Measurements from ENCODE around the gene DNAJC7. TPM values are rescaled to one million over a fixed set of nuclear protein-coding genes. Genes with fewer than 3 reads are reported as not detected.

Gene DNAJC7
- total and polyA plus RNA-seq, 9 of the 15 experiments (the other 6 are each of a cell fraction or from before 2014, with no cell fraction given) = 85.8 to 262 (median 157) TPM

- no TSS peak for BruUV-seq (replicated peaks)
- Histone ChIP-seq H3K4me1 (replicated peaks in 1 of 2; ENCODE audit: control insufficient read depth in 2 of 2, insufficient read depth in 2 of 2, low read length in 2 of 2) (peaks cover 0 to 11% of the 10 kb centered on the region in 2 experiments; a peak in 3 of 5 replicates), H3K79me2 (ENCODE audit: control insufficient read depth, insufficient read depth, low read length) (no peaks in the 10 kb centered on the region), H4K20me1 (replicated peaks; ENCODE audit: control insufficient read depth, insufficient read depth, low read length) (no peaks in the 10 kb centered on the region), H3K9me3 (replicated peaks; ENCODE audit: control insufficient read depth, insufficient read depth, low read depth, low read length) (no peaks in the 10 kb centered on the region), H3K27ac (ENCODE audit: extremely low read depth, low read depth, low read length) (no peak overlapping the region), H3K9ac (ENCODE audit: insufficient read depth in 1 of 2, low read depth in 2 of 2, low read length in 2 of 2) (peak overlapping the region in 1 of 2 experiments; percentile 24; a peak in 2 of 4 replicates), H3K4me3 (no peak overlapping the region), H3K9me1 (ENCODE audit: control insufficient read depth, insufficient read depth, low read length) (peaks cover 3% of the 10 kb centered on the region), H3K27me3 (ENCODE audit: control insufficient read depth in 2 of 2, insufficient read depth in 2 of 2, low read length in 2 of 2) (peaks cover 9 to 31% of the 10 kb centered on the region in 2 experiments; a peak in 4 of 5 replicates), H2AFZ (ENCODE audit: low read depth, low read length) (no peak overlapping the region), H3K36me3 (ENCODE audit: control insufficient read depth, insufficient read depth, low read length) (no peaks in the 10 kb centered on the region), H3K4me2 (ENCODE audit: insufficient read depth, low read length) (no peak overlapping the region)
- intact Hi-C loops (cut with micrococcal nuclease) (no loop called here), in situ Hi-C loops (cut with MboI) (no loop called here)
- ChIA-PET CTCF (ENCODE audit: low intra/inter-chr PET ratio) (interaction anchor here (0.6 kb wide), 1 partner anchor 43 kb away, joined by 3 read pairs; no protein-coding TSS in a partner anchor), POLR2A (interaction anchor here (0.8 kb wide), 1 partner anchor 14 kb away, joined by 4 read pairs; no protein-coding TSS in a partner anchor)
- TF ChIP-seq POLR2AphosphoS5 (IDR thresholded peaks at IDR 0.05; ENCODE audit: control insufficient read depth, insufficient read depth, low read depth, low read length) = no peak
- no peak for TF ChIP-seq ZNF717 (CRISPR knock-in tag; IDR thresholded peaks at IDR 0.05)
- TF ChIP-seq ZNF655 (CRISPR knock-in tag; IDR thresholded peaks at IDR 0.05) = no peak
- no peak for DNase-seq (ENCODE audit: extremely low read depth in 1 of 4, low spot score in 3 of 4)
- no peak for ATAC-seq
- WGBS (ENCODE audit: insufficient coverage, low coverage, missing lambda C conversion rate) = 12% methylated on average over 6 of the region's 7 CpGs
- no peak for FAIRE-seq
Measured at GRCh38 chr17:42058063-42058462, 40.8 kb upstream of the DNAJC7 start.

- POLR2A ChIA-PET = interaction anchor here (1.0 to 1.7 kb wide), 2 partner anchors 30 to 36 kb away, joined by 4 read pairs; partner anchors contain the start of gene NKIRAS2
- Histone ChIP-seq H3K9me1 (ENCODE audit: control insufficient read depth, insufficient read depth, low read length) (peaks cover 3% of the 10 kb centered on the region), H3K79me2 (ENCODE audit: control insufficient read depth, insufficient read depth, low read length) (no peaks in the 10 kb centered on the region), H3K36me3 (ENCODE audit: control insufficient read depth, insufficient read depth, low read length) (no peaks in the 10 kb centered on the region), H2AFZ (ENCODE audit: low read depth, low read length) (no peak overlapping the region), H4K20me1 (replicated peaks; ENCODE audit: control insufficient read depth, insufficient read depth, low read length) (no peaks in the 10 kb centered on the region), H3K9me3 (replicated peaks; ENCODE audit: control insufficient read depth, insufficient read depth, low read depth, low read length) (no peaks in the 10 kb centered on the region), H3K4me3 (no peak overlapping the region), H3K27me3 (ENCODE audit: control insufficient read depth in 2 of 2, insufficient read depth in 2 of 2, low read length in 2 of 2) (peaks cover 10 to 44% of the 10 kb centered on the region in 2 experiments; a peak in 4 of 5 replicates), H3K4me1 (replicated peaks in 1 of 2; ENCODE audit: control insufficient read depth in 2 of 2, insufficient read depth in 2 of 2, low read length in 2 of 2) (peaks cover 0 to 6% of the 10 kb centered on the region in 2 experiments; a peak in 3 of 5 replicates), H3K27ac (ENCODE audit: extremely low read depth, low read depth, low read length) (no peak overlapping the region), H3K9ac (ENCODE audit: insufficient read depth in 1 of 2, low read depth in 2 of 2, low read length in 2 of 2) (no peak overlapping the region), H3K4me2 (ENCODE audit: insufficient read depth, low read length) (no peak overlapping the region)
- DNase-seq (ENCODE audit: extremely low read depth in 1 of 4, low spot score in 3 of 4) (no peak), FAIRE-seq (no peak), ATAC-seq (no peak)
- BruUV-seq (replicated peaks) = no TSS peak
- 21% methylated on average over 3 of the region's 3 CpGs for WGBS (ENCODE audit: insufficient coverage, low coverage, missing lambda C conversion rate)
- intact Hi-C loops (cut with micrococcal nuclease) (no loop called here), in situ Hi-C loops (cut with MboI) (no loop called here)
- TF ChIP-seq ZFP36 (IDR thresholded peaks at IDR 0.05; ENCODE audit: low read depth, low read length, partially characterized antibody) (peak; percentile 67), NR2F6 (CRISPR knock-in tag; IDR thresholded peaks at IDR 0.05) (no peak), TCF7L2 (IDR thresholded peaks at IDR 0.05; ENCODE audit: low read depth, low read length) (no peak), ZNF766 (CRISPR knock-in tag; conservative IDR thresholded peaks at IDR 0.05) (peak; percentile 51; the same call in 1 of the 2 replicates), ARID1B (IDR thresholded peaks at IDR 0.05) (no peak)
- CTCF ChIA-PET (ENCODE audit: low intra/inter-chr PET ratio) = no interaction called here
Measured at GRCh38 chr17:42056635-42057034, 39.4 kb upstream of the DNAJC7 start.
